DMS53 treated with DMSO at 0.1 percent for 48 hours (cell line): Measurements from ENCODE around the gene PALB2.
"Not testable (repeated sequence)": the region's sequence is repeated elsewhere in the genome, so short reads cannot be mapped to it uniquely, and the experiment has no call there.

Experiments
- DNase-seq: peaks from one replicate; lab custom pipeline; 2025; ENCODE audit not compliant: unreplicated experiment; lab: John Stamatoyannopoulos, UW

Gene PALB2

DNA sequence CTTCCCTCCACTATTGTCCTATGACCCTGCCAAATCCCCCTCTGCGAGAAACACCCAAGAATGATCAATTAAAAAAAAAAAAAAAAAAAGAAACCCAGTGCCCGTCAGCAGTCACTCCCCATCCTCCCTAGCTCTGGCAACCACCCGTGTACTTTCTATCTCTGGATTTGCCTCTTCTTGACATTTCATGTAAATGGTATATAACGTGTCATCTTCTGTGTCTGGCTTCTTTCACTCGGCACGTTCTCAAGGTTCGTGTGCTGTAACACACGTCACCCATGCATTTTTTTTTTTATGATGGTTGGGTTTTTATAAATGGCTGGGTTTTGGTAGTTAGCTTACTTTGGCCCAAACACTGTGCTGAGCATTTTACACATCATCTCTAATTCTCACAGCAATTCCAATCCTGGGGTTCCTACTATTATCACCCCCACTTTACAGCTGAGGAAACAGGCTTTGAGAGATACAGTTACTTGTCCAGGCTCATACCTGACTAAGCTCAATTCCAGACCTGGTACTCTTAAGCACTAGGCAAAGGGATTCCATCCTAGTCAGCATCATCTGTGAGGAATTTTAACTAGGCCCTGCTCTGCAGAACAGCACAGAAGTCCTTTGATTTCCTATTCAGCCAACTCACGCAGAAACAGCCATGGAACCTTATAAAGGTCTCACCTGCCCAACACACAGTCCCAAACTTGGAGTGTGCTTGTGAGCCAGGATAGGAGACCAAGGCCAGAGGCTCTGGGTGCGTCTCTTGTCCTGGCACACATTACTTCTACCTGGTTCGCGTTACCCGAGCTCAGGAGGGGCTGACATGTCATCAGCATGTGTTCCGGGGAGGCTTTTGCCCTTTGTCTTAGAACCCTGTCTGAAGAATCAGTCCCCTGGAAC, 56.7 kb downstream of the PALB2 start:
- no peak for DNase-seq

DNA sequence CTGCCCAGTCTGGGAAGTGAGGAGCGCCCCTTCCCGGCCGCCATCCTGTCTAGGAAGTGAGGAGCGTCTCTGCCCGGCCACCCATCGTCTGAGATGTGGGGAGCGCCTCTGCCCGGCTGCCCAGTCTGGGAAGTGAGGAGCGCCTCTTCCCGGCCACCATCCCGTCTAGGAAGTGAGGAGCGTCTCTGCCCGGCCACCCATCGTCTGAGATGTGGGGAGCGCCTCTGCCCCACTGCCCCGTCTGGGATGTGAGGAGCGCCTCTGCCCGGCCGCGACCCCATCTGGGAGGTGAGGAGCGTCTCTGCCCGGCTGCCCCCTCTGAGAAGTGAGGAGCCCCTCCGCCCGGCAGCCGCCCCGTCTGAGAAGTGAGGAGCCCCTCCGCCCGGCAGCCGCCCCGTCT, 57.8 kb downstream of the PALB2 start:
- not testable (repeated sequence) for DNase-seq

DNA sequence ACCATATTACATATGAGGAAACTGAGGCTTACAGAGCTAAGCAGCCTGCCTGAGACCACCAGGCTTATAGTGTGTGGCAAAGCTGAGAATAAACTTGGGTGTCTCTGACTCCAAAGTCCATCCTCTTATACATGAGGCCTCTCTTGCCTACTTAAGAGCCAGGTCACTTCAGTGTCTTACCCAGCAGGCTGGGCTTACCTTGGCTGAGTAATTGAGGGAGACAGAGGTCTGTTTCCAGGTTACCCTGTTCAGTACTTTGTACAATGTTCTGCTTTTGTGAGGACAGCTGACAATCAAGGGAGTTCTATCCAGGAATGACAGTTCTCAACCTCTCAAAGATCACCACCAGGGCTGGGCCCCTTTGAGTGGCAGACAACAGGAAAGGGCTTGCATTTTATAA, 59.3 kb downstream of the PALB2 start:
- no peak for DNase-seq

DNA sequence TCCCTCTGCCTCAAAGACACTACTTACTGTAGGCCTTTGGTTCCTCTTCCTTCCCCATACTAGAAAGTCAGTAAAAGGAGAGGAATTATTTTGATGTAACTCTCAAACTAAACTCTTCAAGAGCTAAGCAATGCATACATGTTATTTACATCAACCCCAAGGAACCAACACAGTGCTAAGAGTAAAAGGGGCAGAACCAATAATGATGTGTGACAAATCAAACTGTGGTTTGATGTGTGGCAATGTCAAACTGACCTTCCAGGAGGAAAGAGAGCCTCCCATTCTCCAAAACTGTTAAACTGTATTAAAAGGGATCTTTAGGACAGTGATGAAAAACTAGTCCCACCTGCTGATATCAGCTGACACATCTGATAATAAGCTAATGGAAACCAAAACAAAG, 60.7 kb downstream of the PALB2 start:
- no peak for DNase-seq

DNA sequence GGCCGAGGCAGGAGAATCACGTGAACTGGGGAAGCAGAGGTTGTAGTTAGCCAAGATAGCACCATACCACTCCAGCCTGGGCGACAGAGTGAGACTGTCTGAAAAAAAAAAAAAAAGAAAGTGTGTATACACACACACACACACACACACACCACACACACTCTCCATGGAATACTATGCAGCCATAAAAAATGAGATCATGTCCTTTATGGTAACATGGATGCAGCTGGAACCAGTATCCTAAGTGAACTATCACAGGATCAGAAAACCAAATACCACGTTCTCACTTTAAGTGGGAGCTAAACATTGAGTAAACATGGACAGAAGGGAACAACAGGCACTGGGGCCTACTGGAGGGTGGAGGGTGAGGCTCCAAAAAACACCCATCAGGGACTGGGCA, 61.7 kb downstream of the PALB2 start:
- no peak for DNase-seq

DNA sequence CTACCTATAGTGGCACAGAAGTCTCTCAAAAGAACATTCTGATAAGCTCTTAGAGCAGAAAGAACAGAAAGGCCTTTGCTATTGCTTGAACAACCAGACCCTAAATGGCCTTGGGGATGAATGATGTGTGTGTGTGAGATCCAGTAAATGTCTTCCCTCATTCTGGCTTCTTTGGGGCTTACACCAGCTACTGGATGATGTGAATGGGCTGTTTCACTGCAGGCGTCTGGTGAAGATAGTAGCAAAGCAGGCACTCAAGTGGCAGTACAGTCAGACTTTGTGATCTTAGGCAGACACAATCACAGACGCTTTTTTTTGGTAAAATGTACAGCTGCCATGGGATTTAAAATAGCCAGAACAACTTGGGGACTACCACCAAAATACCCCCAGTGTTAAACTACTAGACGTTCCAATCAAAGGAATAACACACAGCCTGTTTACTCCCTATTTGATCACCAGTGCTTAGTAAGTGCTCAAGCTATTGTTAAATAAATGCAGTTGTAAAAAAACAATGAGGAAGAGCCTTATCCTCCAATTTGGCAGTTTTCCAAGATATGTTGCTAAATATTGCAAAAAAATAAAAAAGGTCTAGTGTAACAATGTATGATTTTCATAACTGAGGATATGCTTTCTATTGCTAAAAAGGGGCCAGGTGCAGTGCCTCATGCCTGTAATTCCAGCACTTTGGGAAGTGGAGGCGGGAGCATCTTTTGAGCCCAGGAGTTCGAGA, 62.8 kb downstream of the PALB2 start:
- no peak for DNase-seq

DNA sequence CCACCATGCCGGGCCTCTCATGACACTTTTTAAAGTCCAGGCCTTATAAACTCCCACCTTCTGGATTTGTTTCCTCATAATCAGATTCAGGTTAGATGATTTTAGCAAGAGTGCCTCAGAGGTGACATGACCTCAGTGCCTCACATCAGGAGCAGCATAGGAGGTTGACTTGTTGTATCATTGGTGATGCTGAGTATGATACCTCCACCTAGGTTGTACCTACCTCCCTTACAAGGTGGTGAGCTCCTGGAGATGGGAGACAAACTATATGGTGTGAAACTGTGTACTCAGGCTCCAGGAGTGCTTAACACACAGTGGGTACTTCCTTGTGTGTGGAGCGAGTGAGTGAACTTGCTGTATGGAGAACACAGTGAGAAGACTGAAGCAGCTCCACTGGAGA, 63.6 kb downstream of the PALB2 start:
- DNase-seq = no peak

DNA sequence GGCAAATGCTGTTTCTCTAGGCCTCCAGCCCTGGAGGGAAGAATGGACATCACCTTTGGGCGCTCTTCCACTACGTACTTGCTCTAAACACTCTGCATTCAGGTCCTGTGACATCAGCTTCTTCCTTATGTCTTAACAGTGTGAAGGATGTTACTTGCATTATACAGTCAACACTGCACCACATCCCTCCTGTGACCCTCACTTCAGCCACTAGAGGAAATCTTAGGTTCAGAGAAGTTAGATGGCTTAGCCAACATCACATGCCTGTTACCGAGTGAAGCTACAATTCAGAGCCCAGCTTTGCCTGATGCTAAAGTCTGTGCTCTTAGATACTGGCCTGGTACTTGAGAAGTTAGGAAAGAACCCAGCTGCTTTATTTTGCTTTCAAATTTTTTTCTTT, 65.3 kb downstream of the PALB2 start:
- no peak for DNase-seq

DNA sequence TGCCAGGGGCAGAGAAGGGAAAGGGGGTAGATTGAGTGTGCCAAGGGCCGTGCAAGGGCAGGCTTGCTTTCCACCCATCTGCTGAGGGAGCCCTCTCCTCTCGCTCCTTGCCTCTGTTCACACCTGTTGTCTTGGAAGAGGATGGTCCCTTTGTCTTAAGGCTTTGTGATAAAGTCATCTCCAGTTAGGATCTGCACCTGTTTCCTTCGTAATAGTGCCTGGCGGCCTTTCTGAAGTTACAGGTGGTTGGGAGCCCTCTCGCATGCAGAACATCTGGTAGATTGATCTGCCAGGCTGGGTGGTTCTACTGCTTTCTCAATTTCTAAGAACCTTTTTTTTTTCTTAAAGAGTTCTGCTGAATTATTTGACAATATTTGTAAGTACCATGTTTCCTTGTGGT, 67.3 kb downstream of the PALB2 start:
- DNase-seq = no peak

DNA sequence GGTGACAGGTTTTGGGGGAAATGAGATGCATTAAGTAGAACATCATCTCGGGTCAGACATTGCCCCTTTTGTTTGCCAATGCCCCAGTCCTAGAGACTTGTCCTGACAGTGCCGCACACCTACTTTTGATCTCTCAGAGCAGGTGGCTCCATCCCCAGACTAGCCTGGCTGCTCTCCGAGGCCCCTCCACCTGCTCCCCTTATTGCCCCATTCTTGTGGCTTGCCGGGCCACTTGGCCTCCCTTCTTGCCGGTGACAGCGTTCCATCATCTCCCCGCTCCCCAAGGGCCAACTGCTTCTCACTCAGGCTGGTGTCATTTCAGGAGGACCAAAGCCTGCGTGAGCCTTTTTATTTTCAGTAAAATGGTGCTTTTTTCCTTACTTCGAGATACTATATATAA, 68.7 kb downstream of the PALB2 start:
- DNase-seq = no peak

DNA sequence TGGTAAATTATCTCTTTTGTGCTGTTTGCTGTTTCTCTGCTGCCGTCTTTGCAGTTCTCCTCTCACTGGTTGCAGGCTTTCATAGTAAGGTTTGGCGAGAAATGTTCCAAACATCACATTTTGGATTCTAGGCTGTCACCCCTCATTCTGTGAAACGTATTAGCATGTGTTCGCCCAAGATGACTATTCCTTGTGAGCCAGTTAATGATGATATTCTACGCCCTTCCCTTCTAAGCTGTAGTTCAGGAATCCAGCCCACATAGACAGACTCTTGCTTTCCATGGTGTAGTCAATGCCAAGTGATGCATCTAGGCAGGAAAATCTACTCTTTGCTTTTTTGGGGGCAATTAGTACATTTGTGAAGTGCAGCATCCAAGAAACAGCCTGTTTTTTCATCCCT, 69.2 kb downstream of the PALB2 start:
- DNase-seq = no peak

DNA sequence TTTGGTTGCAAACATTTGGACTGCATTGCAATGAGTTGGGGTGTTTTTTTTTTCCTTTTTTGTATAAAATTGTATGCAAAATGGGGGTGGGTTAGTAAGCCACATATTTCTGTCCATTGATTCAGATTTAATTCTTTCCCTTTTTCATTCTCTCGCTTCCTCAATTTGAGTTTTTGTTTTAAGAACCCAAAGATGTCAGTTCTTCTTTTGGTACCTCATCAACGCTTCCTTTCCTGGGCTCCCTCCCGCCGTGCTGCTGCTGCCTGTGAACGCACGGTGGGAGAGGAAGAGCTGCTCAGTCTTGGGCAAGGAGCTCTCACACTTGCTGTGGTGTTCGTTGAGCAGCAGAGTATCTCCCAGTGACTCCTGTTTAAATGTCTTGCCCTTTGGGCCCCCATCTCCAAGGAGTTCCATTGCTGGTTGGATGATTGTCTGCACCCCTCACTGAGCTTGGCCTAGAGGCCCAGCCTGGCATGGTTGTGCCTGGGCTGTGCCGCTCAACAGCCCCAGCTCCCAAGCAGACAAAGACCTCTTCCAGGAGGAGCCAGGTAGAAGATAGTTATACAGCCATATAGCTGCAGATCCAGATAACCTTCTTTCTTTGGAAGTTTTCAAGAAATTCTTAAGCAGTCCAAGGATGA, 70.0 kb downstream of the PALB2 start:
- no peak for DNase-seq

DNA sequence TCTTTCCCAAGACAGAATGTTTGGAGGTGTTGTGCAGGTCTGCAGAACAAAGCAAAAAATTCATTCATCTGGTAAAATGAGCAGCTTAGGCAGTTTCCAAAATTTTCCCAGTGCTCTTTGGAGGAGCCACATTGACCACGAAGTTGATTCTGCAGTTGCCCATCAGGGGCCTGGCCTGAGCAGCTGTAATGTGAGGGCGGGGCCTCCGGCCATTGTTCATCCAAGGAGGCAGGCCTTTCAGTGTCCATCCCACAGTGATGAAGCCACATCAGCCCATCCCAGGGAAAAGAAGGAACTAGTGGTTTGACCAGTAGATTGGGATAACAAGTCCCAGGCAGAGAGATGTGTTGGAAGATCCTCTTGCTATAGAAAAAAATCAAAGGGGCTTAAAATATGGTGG, 73.5 kb downstream of the PALB2 start:
- no peak for DNase-seq

DNA sequence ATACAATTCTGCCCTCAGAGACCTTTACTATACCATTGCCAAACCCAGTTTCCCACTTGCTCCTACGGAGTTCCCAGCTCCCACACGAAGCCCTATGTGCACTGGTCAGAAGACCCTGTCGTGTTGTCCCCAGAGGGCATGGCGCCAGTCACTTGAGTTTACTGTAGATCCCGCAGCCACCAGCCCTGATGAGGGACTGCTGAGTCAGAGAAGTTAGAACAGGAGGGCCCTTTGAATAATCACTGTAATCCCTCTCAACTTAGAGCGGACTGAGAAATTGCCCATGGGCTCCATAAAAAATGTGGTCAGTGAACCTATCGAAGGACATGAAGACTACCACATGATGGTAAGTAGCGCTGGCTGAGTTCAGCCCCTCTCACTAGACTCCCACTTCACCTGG, 74.4 kb downstream of the PALB2 start:
- DNase-seq = no peak

DNA sequence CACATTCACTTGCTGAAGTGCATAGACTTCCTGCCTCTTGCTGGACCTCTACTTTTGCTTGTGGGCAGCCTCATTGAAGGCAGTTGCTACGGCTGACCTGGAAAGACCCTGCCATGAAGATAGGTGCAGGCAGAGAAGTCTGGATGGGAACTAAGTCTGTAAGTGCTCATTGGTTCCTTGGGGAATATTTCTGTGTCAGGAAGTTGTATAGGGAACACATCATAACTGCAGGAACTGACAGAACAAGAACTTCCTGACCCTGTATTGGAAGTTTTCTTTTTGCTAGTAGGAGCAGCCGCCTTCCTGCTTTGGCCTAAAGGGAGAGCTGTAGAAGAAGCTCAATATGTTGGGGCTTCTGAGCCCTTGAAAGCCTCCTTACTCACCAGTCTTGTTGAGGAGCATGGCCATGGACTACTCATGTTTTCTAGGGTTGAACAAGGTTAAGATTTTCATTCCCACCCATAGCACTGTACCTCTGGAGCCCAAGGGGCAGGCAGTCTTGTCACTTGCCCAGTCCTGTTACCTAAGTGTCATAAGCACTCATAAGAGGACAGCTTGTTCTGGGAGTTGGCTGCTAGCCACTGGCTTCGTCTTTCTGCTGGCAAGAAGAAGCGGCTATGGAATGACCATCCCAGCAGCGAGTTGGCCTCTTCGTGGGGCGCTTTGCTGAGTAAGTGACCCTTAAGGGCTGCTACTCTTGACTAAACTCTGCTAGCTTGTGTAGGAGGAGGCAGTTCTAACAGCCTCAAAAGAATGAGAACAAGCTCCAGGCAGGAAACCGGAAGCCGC, 76.3 kb downstream of the PALB2 start:
- DNase-seq = no peak

DNA sequence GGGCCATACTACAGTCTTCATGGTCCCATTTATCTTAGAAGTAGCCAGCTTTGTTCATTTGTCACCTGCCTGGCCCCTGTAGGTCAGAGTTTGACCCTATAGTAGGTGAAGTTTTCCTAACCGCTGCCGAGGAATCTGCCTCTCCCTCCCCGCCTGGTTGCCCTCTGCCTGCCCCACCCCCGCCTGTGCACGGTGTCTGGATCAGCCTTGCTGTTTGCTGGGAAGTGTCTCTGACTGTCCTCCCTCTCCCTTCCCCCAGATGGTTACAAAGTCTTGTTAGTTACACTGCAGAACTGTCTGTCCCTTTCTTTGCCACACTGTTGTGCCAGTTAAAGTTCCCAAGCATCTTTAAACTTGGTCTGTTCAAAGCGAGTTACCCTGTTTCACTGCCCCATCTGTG, 77.9 kb downstream of the PALB2 start:
- DNase-seq = no peak

DNA sequence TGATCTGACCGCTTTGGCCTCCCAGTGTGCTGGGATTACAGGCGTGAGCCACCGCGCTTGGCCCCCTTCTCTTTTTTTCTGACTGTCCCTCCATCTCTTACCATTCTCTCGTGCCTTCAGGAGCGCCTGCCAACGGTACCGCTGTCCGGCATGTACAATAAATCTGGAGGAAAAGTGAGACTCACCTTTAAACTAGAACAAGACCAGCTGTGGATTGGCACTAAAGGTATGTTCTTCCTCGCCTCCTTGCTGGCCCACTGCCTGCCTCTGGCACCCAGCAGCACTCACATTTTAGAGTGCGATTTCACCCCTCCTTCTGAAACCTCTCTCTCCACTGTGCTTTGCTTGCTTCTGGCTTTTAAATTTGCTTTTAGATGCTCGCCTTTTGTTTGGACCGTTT, 78.6 kb downstream of the PALB2 start:
- no peak for DNase-seq

DNA sequence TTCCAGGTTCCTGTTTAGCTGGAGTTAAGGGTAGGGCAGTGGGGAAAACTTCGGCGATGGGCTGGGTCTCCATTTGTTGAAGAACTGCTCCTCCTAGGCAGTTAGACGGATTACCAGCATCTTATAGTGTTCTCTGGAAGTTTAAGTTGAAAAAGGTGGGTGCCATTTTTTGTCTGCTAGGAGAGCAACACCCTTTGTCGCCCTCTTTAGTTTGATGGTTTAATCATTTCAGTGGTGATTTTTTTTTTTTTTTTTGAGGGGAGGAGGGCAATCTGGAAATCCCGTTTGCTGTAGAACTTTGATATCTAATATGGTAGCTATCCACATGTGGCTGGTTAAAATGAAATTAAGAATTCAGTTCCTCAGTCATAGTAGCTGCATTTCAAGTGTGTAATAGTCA, 79.5 kb downstream of the PALB2 start:
- DNase-seq = no peak

DNA sequence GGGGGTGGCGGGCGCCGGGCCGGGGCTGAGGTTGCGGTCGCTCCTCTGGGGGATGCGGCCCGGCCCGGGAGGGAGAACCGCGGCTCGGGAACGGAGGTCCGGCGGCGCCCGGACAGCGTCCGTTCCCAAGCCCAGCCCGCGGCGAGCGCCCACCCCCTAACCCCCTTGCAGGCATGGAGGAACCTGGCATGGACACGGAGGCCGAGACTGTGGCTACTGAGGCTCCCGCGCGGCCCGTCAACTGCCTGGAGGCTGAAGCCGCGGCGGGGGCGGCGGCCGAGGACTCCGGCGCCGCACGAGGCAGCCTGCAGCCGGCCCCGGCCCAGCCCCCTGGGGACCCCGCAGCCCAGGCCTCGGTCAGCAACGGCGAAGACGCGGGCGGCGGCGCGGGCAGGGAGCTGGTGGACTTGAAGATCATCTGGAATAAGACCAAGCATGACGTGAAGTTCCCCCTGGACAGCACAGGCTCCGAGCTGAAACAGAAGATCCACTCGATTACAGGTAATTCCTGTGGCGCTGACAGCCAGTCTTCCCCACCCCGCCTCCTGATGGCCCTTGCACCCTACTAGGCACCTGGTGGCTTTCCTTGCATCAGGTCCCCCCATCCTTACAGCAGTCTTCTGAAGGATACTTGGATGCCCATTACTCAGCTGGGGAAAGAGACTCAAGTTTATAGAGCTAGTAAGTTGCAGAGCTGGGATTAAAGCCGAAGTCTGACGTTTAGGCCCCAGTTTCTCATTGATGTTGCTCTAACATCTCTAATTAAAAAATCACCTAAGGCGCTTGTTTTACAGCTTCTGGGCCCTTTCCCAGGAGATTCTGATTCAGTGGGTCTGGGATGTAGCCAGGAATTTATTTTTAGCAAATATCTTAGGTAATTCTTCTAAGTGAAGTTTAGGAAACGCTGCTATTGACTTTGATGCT, 83.1 kb downstream of the PALB2 start:
- DNase-seq = no peak
